WTC11 (cell line): ENCODE measurements around the gene DNAJC17. TPM values are rescaled to one million over a fixed set of nuclear protein-coding genes. Genes with fewer than 3 reads are reported as not detected.
A peak's percentile ranks its signal among the peaks of the same experiment; 100 is the strongest.

Experiments used
- AFF4 ChIP-seq: sonication (generic); formaldehyde crosslinking; IDR thresholded peaks from 2 replicates; pipeline ENCODE4 v1.8.1; 2023; ENCODE audit warnings: mild to moderate bottlenecking, missing genetic modification reagents, borderline replicate concordance
- CBFB ChIP-seq: sonication (generic); formaldehyde crosslinking; IDR thresholded peaks from 2 replicates; pipeline ENCODE4 v1.8.1; 2022; ENCODE audit warnings: mild to moderate bottlenecking, low read depth, missing genetic modification reagents
- CREB1 ChIP-seq: sonication (generic); formaldehyde crosslinking; IDR thresholded peaks from 2 replicates; pipeline ENCODE4 v1.8.0; 2023; ENCODE audit warnings: mild to moderate bottlenecking, missing genetic modification reagents
- CREM ChIP-seq: sonication (generic); formaldehyde crosslinking; IDR thresholded peaks from 2 replicates; pipeline ENCODE4 v1.8.1; 2022; ENCODE audit warnings: mild to moderate bottlenecking, missing genetic modification reagents, moderate library complexity
- EMX1 ChIP-seq: fragments of 250-450 bp; sonication (Bioruptor Pico); IDR thresholded peaks from 2 replicates; pipeline ENCODE4 v1.8.0; 2021; ENCODE audit warnings: mild to moderate bottlenecking
- ERG ChIP-seq: fragments of 250-450 bp; sonication (Bioruptor Pico); IDR thresholded peaks from 2 replicates; pipeline ENCODE4 v1.8.0; 2021; ENCODE audit warnings: mild to moderate bottlenecking
- FOXP1 ChIP-seq: sonication (generic); formaldehyde crosslinking; IDR thresholded peaks from 2 replicates; pipeline ENCODE4 v1.8.0; 2022; ENCODE audit warnings: missing genetic modification reagents, mild to moderate bottlenecking, moderate library complexity, borderline replicate concordance
- HMGA2 ChIP-seq: fragments of 250-450 bp; sonication (Bioruptor Pico); IDR thresholded peaks from 2 replicates; pipeline ENCODE4 v1.4.0; 2021; ENCODE audit warnings: mild to moderate bottlenecking, moderate library complexity
- IRF2 ChIP-seq: sonication (generic); formaldehyde crosslinking; IDR thresholded peaks from 2 replicates; pipeline ENCODE4 v1.8.0; 2022; ENCODE audit warnings: low read depth, missing genetic modification reagents, borderline replicate concordance
- JAZF1 ChIP-seq: fragments of 250-450 bp; sonication (Bioruptor Pico); IDR thresholded peaks from 2 replicates; pipeline ENCODE4 v1.9.0; 2021; ENCODE audit warnings: moderate library complexity, mild to moderate bottlenecking, inconsistent platforms
- KAT7 ChIP-seq: sonication (generic); formaldehyde crosslinking; IDR thresholded peaks from 2 replicates; pipeline ENCODE4 v1.8.1; 2023; ENCODE audit warnings: missing genetic modification reagents, mild to moderate bottlenecking, borderline replicate concordance
- MYBL2 ChIP-seq: sonication (generic); formaldehyde crosslinking; IDR thresholded peaks from 2 replicates; pipeline ENCODE4 v1.8.1; 2023; ENCODE audit warnings: mild to moderate bottlenecking, moderate library complexity, missing genetic modification reagents
- NFATC4 ChIP-seq: fragments of 250-450 bp; sonication (Bioruptor Pico); IDR thresholded peaks from 2 replicates; pipeline ENCODE4 v1.9.0; 2021; ENCODE audit warnings: mild to moderate bottlenecking
- OVOL2 ChIP-seq: fragments of 250-450 bp; sonication (Bioruptor Pico); IDR thresholded peaks from 2 replicates; pipeline ENCODE4 v1.9.0; 2021; ENCODE audit warnings: mild to moderate bottlenecking, borderline replicate concordance
- PRRX2 ChIP-seq: fragments of 250-450 bp; sonication (Bioruptor Pico); IDR thresholded peaks from 2 replicates; pipeline ENCODE4 v1.8.0; 2021; ENCODE audit warnings: mild to moderate bottlenecking
- RORB ChIP-seq: fragments of 250-450 bp; sonication (Bioruptor Pico); IDR thresholded peaks from 2 replicates; pipeline ENCODE4 v1.9.0; 2021; ENCODE audit warnings: mild to moderate bottlenecking
- SOX15 ChIP-seq: fragments of 250-450 bp; sonication (Bioruptor Pico); IDR thresholded peaks from 2 replicates; pipeline ENCODE4 v1.9.0; 2021; ENCODE audit warnings: mild to moderate bottlenecking
- SP1 ChIP-seq: sonication (generic); formaldehyde crosslinking; conservative IDR thresholded peaks from 2 replicates; pipeline ENCODE4 v1.8.1; 2022; ENCODE audit warnings: missing genetic modification reagents
- TCF7 ChIP-seq: sonication (generic); formaldehyde crosslinking; IDR thresholded peaks from 2 replicates; pipeline ENCODE4 v1.8.0; 2022; ENCODE audit warnings: mild to moderate bottlenecking, low read depth, missing genetic modification reagents, moderate library complexity
- TEAD1 ChIP-seq: sonication (generic); formaldehyde crosslinking; IDR thresholded peaks from 2 replicates; pipeline ENCODE4 v1.8.0; 2022; ENCODE audit warnings: mild to moderate bottlenecking, missing genetic modification reagents
- TEAD4 ChIP-seq: sonication (generic); formaldehyde crosslinking; IDR thresholded peaks from 2 replicates; pipeline ENCODE4 v1.8.0; 2022; ENCODE audit warnings: mild to moderate bottlenecking, missing genetic modification reagents
- TP53 ChIP-seq: sonication (generic); formaldehyde crosslinking; IDR thresholded peaks from 2 replicates; pipeline ENCODE4 v1.8.1; 2023; ENCODE audit warnings: mild to moderate bottlenecking, missing genetic modification reagents
- ZNF138 ChIP-seq: sonication (generic); formaldehyde crosslinking; conservative IDR thresholded peaks from 2 replicates; pipeline ENCODE4 v1.8.1; 2022; ENCODE audit warnings: mild to moderate bottlenecking, moderate library complexity, missing genetic modification reagents
- ZNF232 ChIP-seq: sonication (generic); formaldehyde crosslinking; IDR thresholded peaks from 2 replicates; pipeline ENCODE4 v1.8.0; 2022; ENCODE audit warnings: mild to moderate bottlenecking, missing genetic modification reagents
- ZNF423 ChIP-seq: fragments of 250-450 bp; sonication (Bioruptor Pico); IDR thresholded peaks from 2 replicates; pipeline ENCODE4 v2.1.2; 2022; ENCODE audit warnings: mild to moderate bottlenecking, moderate library complexity
- ZNF671 ChIP-seq: fragments of 250-450 bp; sonication (Bioruptor Pico); IDR thresholded peaks from 2 replicates; pipeline ENCODE4 v1.8.0; 2021; ENCODE audit warnings: mild to moderate bottlenecking
- total RNA-seq: library from RNA; stranded (reverse); gene quantifications from 3 replicates; pipeline ENCODE4 v1.2.3, GENCODE V29; 2021
- TF ChIP-seq, protein P1 (sequence below): fragments of 250-450 bp; sonication (Bioruptor Pico); IDR thresholded peaks from 2 replicates; pipeline ENCODE4 v1.9.0; 2021; ENCODE audit warnings: mild to moderate bottlenecking, borderline replicate concordance
- TF ChIP-seq, protein P2 (sequence below): sonication (generic); formaldehyde crosslinking; IDR thresholded peaks from 2 replicates; pipeline ENCODE4 v1.8.1; 2022; ENCODE audit warnings: low read depth, missing genetic modification reagents, borderline replicate concordance

The DNAJC17 gene
- total RNA-seq, 1 experiment from 2014 or later: 49.8 TPM

DNA sequence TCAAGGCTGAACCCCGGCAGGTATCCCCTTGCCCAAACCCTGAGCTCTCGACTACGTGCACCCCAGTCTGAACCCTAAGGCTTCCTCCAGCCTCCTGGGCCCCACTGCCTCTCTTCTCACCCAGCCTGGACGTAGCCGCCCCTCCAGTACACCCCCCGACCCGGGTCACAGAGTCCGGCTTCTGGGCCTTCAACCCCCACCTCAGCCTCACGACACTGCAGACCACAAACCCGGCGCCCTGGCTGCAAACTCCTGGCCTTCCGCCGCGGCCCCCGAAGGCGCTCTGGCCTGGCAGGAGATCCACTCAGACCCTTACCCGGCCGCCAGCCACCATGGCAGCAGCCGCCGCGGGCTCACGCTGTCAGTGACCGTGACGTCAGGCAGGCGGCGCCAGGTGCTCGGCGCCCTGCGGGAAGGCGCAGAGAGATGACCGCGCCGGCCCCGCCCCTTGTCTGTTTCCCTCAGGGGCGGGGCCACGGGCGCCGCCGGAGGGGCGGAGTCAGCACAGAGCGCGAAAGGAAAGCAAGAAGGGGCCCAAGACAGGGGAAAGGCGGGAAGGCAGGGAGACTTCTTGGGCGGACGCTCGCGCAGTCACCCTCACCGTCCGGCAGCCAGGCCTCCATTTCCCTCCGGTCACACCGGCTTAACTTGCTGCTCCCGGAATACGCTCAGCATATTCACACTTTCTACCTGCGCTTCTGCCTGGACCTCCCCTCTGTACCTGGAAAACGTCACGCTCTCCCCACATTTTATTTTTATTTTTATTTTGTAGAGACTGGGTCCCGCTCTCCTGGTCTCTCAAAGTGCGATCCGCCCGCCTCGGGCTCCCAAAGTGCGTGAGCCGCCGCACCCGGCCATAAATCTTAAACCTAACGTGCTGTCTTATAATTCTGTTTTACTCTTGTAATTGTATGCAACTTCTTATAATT lies 52.1 kb downstream of the DNAJC17 start, which contains the start of gene RMDN3 (continued):
- TF ChIP-seq AFF4 (CRISPR knock-in tag) (peak; percentile 62; the same call in 1 of the 2 replicates), EMX1 (CRISPR knock-in tag) (no peak), MYBL2 (CRISPR knock-in tag) (peak; percentile 78), TCF7 (CRISPR knock-in tag) (no peak), SP1 (peak; percentile 99), ZNF138 (CRISPR knock-in tag) (no peak), CREB1 (CRISPR knock-in tag) (peak; percentile 90), IRF2 (no peak), KAT7 (CRISPR knock-in tag) (no peak), PRRX2 (CRISPR knock-in tag) (no peak), ZNF671 (CRISPR knock-in tag) (no peak), NFATC4 (CRISPR knock-in tag) (peak; percentile 62; the same call in 1 of the 2 replicates), TEAD1 (CRISPR knock-in tag) (no peak), CBFB (CRISPR knock-in tag) (no peak; the same call in 1 of the 2 replicates), ZNF423 (CRISPR knock-in tag) (no peak), JAZF1 (CRISPR knock-in tag) (no peak), CREM (CRISPR knock-in tag) (peak; percentile 99), OVOL2 (no peak), RORB (no peak), ERG (CRISPR knock-in tag) (no peak), TP53 (CRISPR knock-in tag) (no peak), HMGA2 (CRISPR knock-in tag) (no peak), FOXP1 (CRISPR knock-in tag) (peak; percentile 52; the same call in 1 of the 2 replicates), SOX15 (no peak), ZNF232 (CRISPR knock-in tag) (peak; percentile 85), TEAD4 (CRISPR knock-in tag) (no peak)
- TF ChIP-seq, protein P1, sequence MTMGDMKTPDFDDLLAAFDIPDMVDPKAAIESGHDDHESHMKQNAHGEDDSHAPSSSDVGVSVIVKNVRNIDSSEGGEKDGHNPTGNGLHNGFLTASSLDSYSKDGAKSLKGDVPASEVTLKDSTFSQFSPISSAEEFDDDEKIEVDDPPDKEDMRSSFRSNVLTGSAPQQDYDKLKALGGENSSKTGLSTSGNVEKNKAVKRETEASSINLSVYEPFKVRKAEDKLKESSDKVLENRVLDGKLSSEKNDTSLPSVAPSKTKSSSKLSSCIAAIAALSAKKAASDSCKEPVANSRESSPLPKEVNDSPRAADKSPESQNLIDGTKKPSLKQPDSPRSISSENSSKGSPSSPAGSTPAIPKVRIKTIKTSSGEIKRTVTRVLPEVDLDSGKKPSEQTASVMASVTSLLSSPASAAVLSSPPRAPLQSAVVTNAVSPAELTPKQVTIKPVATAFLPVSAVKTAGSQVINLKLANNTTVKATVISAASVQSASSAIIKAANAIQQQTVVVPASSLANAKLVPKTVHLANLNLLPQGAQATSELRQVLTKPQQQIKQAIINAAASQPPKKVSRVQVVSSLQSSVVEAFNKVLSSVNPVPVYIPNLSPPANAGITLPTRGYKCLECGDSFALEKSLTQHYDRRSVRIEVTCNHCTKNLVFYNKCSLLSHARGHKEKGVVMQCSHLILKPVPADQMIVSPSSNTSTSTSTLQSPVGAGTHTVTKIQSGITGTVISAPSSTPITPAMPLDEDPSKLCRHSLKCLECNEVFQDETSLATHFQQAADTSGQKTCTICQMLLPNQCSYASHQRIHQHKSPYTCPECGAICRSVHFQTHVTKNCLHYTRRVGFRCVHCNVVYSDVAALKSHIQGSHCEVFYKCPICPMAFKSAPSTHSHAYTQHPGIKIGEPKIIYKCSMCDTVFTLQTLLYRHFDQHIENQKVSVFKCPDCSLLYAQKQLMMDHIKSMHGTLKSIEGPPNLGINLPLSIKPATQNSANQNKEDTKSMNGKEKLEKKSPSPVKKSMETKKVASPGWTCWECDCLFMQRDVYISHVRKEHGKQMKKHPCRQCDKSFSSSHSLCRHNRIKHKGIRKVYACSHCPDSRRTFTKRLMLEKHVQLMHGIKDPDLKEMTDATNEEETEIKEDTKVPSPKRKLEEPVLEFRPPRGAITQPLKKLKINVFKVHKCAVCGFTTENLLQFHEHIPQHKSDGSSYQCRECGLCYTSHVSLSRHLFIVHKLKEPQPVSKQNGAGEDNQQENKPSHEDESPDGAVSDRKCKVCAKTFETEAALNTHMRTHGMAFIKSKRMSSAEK (CRISPR knock-in tag): no peak
- TF ChIP-seq, protein P2, sequence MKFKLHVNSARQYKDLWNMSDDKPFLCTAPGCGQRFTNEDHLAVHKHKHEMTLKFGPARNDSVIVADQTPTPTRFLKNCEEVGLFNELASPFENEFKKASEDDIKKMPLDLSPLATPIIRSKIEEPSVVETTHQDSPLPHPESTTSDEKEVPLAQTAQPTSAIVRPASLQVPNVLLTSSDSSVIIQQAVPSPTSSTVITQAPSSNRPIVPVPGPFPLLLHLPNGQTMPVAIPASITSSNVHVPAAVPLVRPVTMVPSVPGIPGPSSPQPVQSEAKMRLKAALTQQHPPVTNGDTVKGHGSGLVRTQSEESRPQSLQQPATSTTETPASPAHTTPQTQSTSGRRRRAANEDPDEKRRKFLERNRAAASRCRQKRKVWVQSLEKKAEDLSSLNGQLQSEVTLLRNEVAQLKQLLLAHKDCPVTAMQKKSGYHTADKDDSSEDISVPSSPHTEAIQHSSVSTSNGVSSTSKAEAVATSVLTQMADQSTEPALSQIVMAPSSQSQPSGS (CRISPR knock-in tag): no peak
